Endometrium (tissue), 2 donors: ENCODE data around the gene EEF2KMT.
"Not testable (repeated sequence)": the region's sequence is repeated elsewhere in the genome, so short reads cannot be mapped to it uniquely, and the experiment has no call there.

ENCODE experiments used
- FAIRE-seq: peaks from 2 replicates; lab custom pipeline; 2012; peaks lifted over from hg19 to GRCh38; lab: Jason Lieb, UNC
- donor health status: control.
- donor health status: control.

EEF2KMT gene

GRCh38 chr16:5095145-5095830 lies 2.3 kb downstream of the EEF2KMT start:
- not testable (repeated sequence) for FAIRE-seq

GRCh38 chr16:5093746-5094145 lies 3.8 kb downstream of the EEF2KMT start:
- FAIRE-seq = not testable (repeated sequence)

- FAIRE-seq = not testable (repeated sequence)
These were observed 4.5 kb downstream of the EEF2KMT start for GRCh38 chr16:5093081-5093480.

- not testable (repeated sequence) for FAIRE-seq
These were observed 7.0 kb downstream of the EEF2KMT start for GRCh38 chr16:5090592-5090991.

GRCh38 chr16:5089911-5090555 lies 7.6 kb downstream of the EEF2KMT start:
- FAIRE-seq = not testable (repeated sequence)

- FAIRE-seq = not testable (repeated sequence)
These were observed 8.7 kb downstream of the EEF2KMT start for GRCh38 chr16:5088936-5089335.

- not testable (repeated sequence) for FAIRE-seq
These were observed 9.4 kb downstream of the EEF2KMT start for GRCh38 chr16:5088086-5088790.

- not testable (repeated sequence) for FAIRE-seq
These were observed 11.9 kb downstream of the EEF2KMT start for GRCh38 chr16:5085716-5086115.

- not testable (repeated sequence) for FAIRE-seq
These were observed 12.8 kb downstream of the EEF2KMT start for GRCh38 chr16:5084802-5085201.

- not testable (repeated sequence) for FAIRE-seq
These were observed 13.4 kb downstream of the EEF2KMT start for GRCh38 chr16:5084099-5084731.

- FAIRE-seq = not testable (repeated sequence)
These were observed 13.9 kb downstream of the EEF2KMT start for GRCh38 chr16:5083646-5084045.

GRCh38 chr16:5080996-5081395 lies 16.6 kb downstream of the EEF2KMT start:
- FAIRE-seq = not testable (repeated sequence)

GRCh38 chr16:5080461-5080860 lies 17.1 kb downstream of the EEF2KMT start:
- FAIRE-seq = not testable (repeated sequence)

- no peak for FAIRE-seq
These were observed 19.0 kb downstream of the EEF2KMT start for GRCh38 chr16:5078626-5079025.

GRCh38 chr16:5077304-5077703 lies 20.3 kb downstream of the EEF2KMT start:
- FAIRE-seq = no peak

GRCh38 chr16:5075637-5076036 lies 22.0 kb downstream of the EEF2KMT start:
- FAIRE-seq = no peak

GRCh38 chr16:5073771-5074170 lies 23.8 kb downstream of the EEF2KMT start:
- not testable (repeated sequence) for FAIRE-seq

GRCh38 chr16:5073279-5073629 lies 24.3 kb downstream of the EEF2KMT start:
- FAIRE-seq = no peak

GRCh38 chr16:5072334-5073278 lies 25.0 kb downstream of the EEF2KMT start:
- no peak for FAIRE-seq

- FAIRE-seq = no peak
These were observed 25.8 kb downstream of the EEF2KMT start, which contains the start of gene ALG1 for GRCh38 chr16:5071681-5072333. TSS of gene ALG1 (plus strand) at chr16:5071843. CDS start at chr16:5071850, 7 bp downstream.

- no peak for FAIRE-seq
These were observed 26.3 kb downstream of the EEF2KMT start for GRCh38 chr16:5071341-5071680.
